ENCODE data around the gene STX18. TPM values are rescaled to one million over a fixed set of nuclear protein-coding genes. Genes with fewer than 3 reads are reported as not detected.
A peak's percentile ranks its signal among the peaks of the same experiment; 100 is the strongest.

Gene STX18
- total and polyA plus RNA-seq, 2 experiments from 2014 or later = 15.9 to 18.1 TPM

- H3K4me1 Mint-ChIP-seq = peaks cover 12% of the 10 kb centered on the region; the same call in 2 of the 3 replicates
- H3K27ac Mint-ChIP-seq = peak overlapping the region; percentile 59; the same call in 1 of the 2 replicates
- Histone ChIP-seq H3K79me2 (replicated peaks; ENCODE audit: insufficient read depth) (no peaks in the 10 kb centered on the region), H4K20me1 (replicated peaks; ENCODE audit: insufficient read depth) (no peaks in the 10 kb centered on the region), H2AFZ (no peak overlapping the region), H3K4me1 (ENCODE audit: insufficient read depth) (no peaks in the 10 kb centered on the region), H3K27ac (ENCODE audit: low read depth) (no peak overlapping the region), H3K27me3 (ENCODE audit: insufficient read depth) (no peaks in the 10 kb centered on the region), H3K36me3 (ENCODE audit: insufficient read depth) (no peaks in the 10 kb centered on the region), H3K4me3 (no peak overlapping the region), H3F3A (replicated peaks; ENCODE audit: low read depth) (no peaks in the 10 kb centered on the region), H3K4me2 (no peak overlapping the region), H3K9me2 (ENCODE audit: insufficient read depth) (no peaks in the 10 kb centered on the region)
- no peak for DNase-seq (ENCODE audit: low spot score)
- H3K27me3 Mint-ChIP-seq (ENCODE audit: insufficient read depth, low read depth, poor library complexity) = peaks cover 11% of the 10 kb centered on the region
- no peak overlapping the region for H3K4me3 Mint-ChIP-seq
- TF ChIP-seq ZNF462 (CRISPR knock-in tag; IDR thresholded peaks at IDR 0.05) (no peak), EZH2phosphoT487 (IDR thresholded peaks at IDR 0.05; ENCODE audit: unreplicated experiment) (no peak), ZNF114 (CRISPR knock-in tag; IDR thresholded peaks at IDR 0.05) (no peak), EZH2 (IDR thresholded peaks at IDR 0.05; ENCODE audit: low read depth, unreplicated experiment) (no peak), ETS1 (IDR thresholded peaks at IDR 0.05) (no peak), NANOG (IDR thresholded peaks at IDR 0.05; ENCODE audit: borderline replicate concordance) (no peak), STAT1 (IDR thresholded peaks at IDR 0.05; ENCODE audit: unreplicated experiment) (no peak), CTCF (conservative IDR thresholded peaks at IDR 0.05; ENCODE audit: low read depth in 2 of 2) (no peak), CREB1 (CRISPR knock-in tag; IDR thresholded peaks at IDR 0.05; ENCODE audit: low read depth) (no peak), REST (IDR thresholded peaks at IDR 0.05; ENCODE audit: unreplicated experiment) (no peak), ZNF331 (CRISPR knock-in tag; IDR thresholded peaks at IDR 0.05; ENCODE audit: low read depth) (no peak), JUNB (IDR thresholded peaks at IDR 0.05; ENCODE audit: unreplicated experiment) (no peak), POLR2AphosphoS5 (IDR thresholded peaks at IDR 0.05; ENCODE audit: low read depth) (no peak)
- H3K9me3 Mint-ChIP-seq = no peaks in the 10 kb centered on the region
- no peak for ATAC-seq
- H3K36me3 Mint-ChIP-seq (ENCODE audit: low read depth) = peaks cover 15% of the 10 kb centered on the region
Observed at GRCh38 chr4:4409416-4410115, 132.3 kb downstream of the STX18 start.
